ENCODE data around the gene MET. TPM values are rescaled to one million over a fixed set of nuclear protein-coding genes. Genes with fewer than 3 reads are reported as not detected.
A peak's percentile ranks its signal among the peaks of the same experiment; 100 is the strongest.

The MET gene
- total RNA-seq, 1 experiment from 2014 or later, result 242 TPM

DNA sequence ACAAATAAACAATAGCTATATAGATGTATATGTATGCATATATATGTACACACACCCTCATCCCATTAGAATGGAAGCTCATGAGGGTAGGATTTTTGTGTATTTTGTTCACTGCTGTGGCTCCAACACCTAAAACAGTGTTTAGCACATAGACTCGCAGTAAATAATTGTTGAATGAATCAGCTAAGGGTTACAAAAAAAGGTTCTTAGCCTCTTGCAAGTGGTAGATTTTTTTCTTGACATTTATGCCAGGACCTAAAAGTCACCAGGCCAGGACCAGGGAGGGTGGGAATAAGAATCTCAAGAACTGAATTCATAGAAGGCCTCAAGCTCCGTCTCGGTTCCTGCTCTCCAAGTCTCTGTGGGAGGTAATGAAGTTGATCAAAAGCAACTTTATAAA is 107.9 kb downstream of the MET start:
- intact Hi-C loops (cut with micrococcal nuclease; ENCODE audit: unreplicated experiment), result loop anchor here (5.0 kb wide), 2 partner anchors 73 to 88 kb away; no protein-coding TSS in a partner anchor
- TF ChIP-seq, protein P1, sequence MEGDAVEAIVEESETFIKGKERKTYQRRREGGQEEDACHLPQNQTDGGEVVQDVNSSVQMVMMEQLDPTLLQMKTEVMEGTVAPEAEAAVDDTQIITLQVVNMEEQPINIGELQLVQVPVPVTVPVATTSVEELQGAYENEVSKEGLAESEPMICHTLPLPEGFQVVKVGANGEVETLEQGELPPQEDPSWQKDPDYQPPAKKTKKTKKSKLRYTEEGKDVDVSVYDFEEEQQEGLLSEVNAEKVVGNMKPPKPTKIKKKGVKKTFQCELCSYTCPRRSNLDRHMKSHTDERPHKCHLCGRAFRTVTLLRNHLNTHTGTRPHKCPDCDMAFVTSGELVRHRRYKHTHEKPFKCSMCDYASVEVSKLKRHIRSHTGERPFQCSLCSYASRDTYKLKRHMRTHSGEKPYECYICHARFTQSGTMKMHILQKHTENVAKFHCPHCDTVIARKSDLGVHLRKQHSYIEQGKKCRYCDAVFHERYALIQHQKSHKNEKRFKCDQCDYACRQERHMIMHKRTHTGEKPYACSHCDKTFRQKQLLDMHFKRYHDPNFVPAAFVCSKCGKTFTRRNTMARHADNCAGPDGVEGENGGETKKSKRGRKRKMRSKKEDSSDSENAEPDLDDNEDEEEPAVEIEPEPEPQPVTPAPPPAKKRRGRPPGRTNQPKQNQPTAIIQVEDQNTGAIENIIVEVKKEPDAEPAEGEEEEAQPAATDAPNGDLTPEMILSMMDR (IDR thresholded peaks at IDR 0.05; ENCODE audit: unreplicated experiment), result no peak
- CTCF ChIA-PET, result interaction anchor here (1.1 kb wide), 1 partner anchor 63 kb away, joined by 3 read pairs; no protein-coding TSS in a partner anchor
- DNase-seq, result no peak
- Mint-ChIP-seq H3K4me1 (ENCODE audit: low read depth, unreplicated experiment) (peaks cover 66% of the 10 kb centered on the region), H3K36me3 (ENCODE audit: insufficient read depth, unreplicated experiment) (peaks cover 48% of the 10 kb centered on the region), H3K27ac (ENCODE audit: unreplicated experiment) (no peak overlapping the region), H3K4me3 (ENCODE audit: low read depth, unreplicated experiment) (no peak overlapping the region), H3K27me3 (ENCODE audit: unreplicated experiment) (no peaks in the 10 kb centered on the region), H3K9me3 (ENCODE audit: low read depth, unreplicated experiment) (no peaks in the 10 kb centered on the region)
- no TSS peak for BruUV-seq (replicated peaks)

DNA sequence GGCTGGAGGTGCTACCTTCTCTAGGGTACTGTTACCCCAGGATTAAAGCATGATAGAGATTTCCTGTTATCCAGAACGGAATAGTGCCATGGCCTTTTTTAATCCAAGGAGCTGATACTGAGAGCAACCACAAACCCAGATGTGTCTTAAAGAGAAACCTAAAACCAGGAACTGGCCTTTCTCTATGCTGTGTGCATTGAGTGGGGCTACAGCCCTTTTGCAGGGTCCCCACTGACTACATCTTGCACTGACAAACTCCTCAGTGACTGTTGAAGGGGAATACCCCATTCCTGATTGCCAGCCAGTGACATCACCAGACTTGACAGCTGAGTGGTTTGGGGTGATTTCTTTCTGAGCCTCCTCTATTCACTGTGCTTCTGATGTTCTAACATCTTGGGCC is 108.5 kb downstream of the MET start:
- TF ChIP-seq, protein P1 (IDR thresholded peaks at IDR 0.05; ENCODE audit: unreplicated experiment), result no peak
- H3K4me3 Mint-ChIP-seq (ENCODE audit: low read depth, unreplicated experiment), result peak overlapping the region; percentile 9
- intact Hi-C loops (cut with micrococcal nuclease; ENCODE audit: unreplicated experiment), result no loop called here
- no peaks in the 10 kb centered on the region for H3K27me3 Mint-ChIP-seq (ENCODE audit: unreplicated experiment)
- BruUV-seq (replicated peaks), result no TSS peak
- peak overlapping the region; percentile 93 for H3K27ac Mint-ChIP-seq (ENCODE audit: unreplicated experiment)
- H3K4me1 Mint-ChIP-seq (ENCODE audit: low read depth, unreplicated experiment), result peaks cover 63% of the 10 kb centered on the region
- CTCF ChIA-PET, result interaction anchor here (0.8 to 1.1 kb wide), 3 partner anchors 16 to 109 kb away, joined by 3 to 6 read pairs (median 3); partner anchors contain the start of gene MET
- no peaks in the 10 kb centered on the region for H3K9me3 Mint-ChIP-seq (ENCODE audit: low read depth, unreplicated experiment)
- H3K36me3 Mint-ChIP-seq (ENCODE audit: insufficient read depth, unreplicated experiment), result peaks cover 42% of the 10 kb centered on the region
- no peak for DNase-seq

DNA sequence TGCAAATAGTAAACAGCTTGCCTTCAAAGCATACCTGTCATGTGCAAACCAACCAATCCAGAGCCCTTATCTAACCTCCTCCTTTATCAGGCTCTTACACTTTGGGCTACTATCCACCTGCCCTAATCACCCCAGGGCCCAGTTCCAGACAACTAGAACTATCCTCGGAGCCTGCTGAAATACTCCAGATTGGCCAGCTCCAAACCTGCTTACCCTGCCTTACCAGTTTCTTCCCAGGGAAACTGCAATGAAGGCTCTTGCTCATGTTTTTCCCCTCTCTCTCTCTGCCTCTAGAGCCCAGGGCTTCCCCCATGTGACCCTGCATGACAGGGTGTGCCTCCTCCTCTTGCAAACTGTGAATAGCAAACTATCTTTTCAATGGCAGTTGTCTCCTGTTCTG is 109.0 kb downstream of the MET start:
- Mint-ChIP-seq H3K4me3 (ENCODE audit: low read depth, unreplicated experiment) (peak overlapping the region; percentile 9), H3K27me3 (ENCODE audit: unreplicated experiment) (no peaks in the 10 kb centered on the region), H3K36me3 (ENCODE audit: insufficient read depth, unreplicated experiment) (peaks cover 38% of the 10 kb centered on the region), H3K4me1 (ENCODE audit: low read depth, unreplicated experiment) (peaks cover 61% of the 10 kb centered on the region), H3K9me3 (ENCODE audit: low read depth, unreplicated experiment) (no peaks in the 10 kb centered on the region), H3K27ac (ENCODE audit: unreplicated experiment) (peak overlapping the region; percentile 93)
- intact Hi-C loops (cut with micrococcal nuclease; ENCODE audit: unreplicated experiment), result no loop called here
- CTCF ChIA-PET, result interaction anchor here (0.8 to 1.1 kb wide), 3 partner anchors 16 to 109 kb away, joined by 3 to 6 read pairs (median 3); partner anchors contain the start of gene MET
- TF ChIP-seq, protein P1 (IDR thresholded peaks at IDR 0.05; ENCODE audit: unreplicated experiment), result no peak
- peak; percentile 78 for DNase-seq
- no TSS peak for BruUV-seq (replicated peaks)

- Mint-ChIP-seq H3K9me3 (ENCODE audit: low read depth, unreplicated experiment) (no peaks in the 10 kb centered on the region), H3K4me3 (ENCODE audit: low read depth, unreplicated experiment) (peak overlapping the region; percentile 9), H3K27me3 (ENCODE audit: unreplicated experiment) (no peaks in the 10 kb centered on the region), H3K27ac (ENCODE audit: unreplicated experiment) (peak overlapping the region; percentile 93), H3K36me3 (ENCODE audit: insufficient read depth, unreplicated experiment) (peaks cover 32% of the 10 kb centered on the region), H3K4me1 (ENCODE audit: low read depth, unreplicated experiment) (peaks cover 55% of the 10 kb centered on the region)
- CTCF ChIA-PET, result interaction anchor here (0.5 to 1.1 kb wide), 2 partner anchors 12 to 110 kb away, joined by 6 to 7 read pairs; partner anchors contain the start of gene MET
- no peak for DNase-seq
- BruUV-seq (replicated peaks), result no TSS peak
- intact Hi-C loops (cut with micrococcal nuclease; ENCODE audit: unreplicated experiment), result no loop called here
- TF ChIP-seq, protein P1 (IDR thresholded peaks at IDR 0.05; ENCODE audit: unreplicated experiment), result no peak
Measured at GRCh38 chr7:116781584-116781983, 109.6 kb downstream of the MET start.

All from Calu3 (cell line).